Gastrocnemius medialis (tissue), 4 donors: Measurements from ENCODE around the gene SYNJ2.

Source experiments
- POLR2A ChIP-seq, 2 donors: fragments of 450-650 bp; IDR thresholded peaks; one replicate each; pipeline ENCODE4 v1.6.1; 2017; ENCODE audit warnings: antibody characterized with exemption in 2 of 2, mild to moderate bottlenecking in 2 of 2, moderate library complexity in 2 of 2
- TF ChIP-seq, protein P1 (sequence below), 5 experiments: fragments of 450-650 bp in 3 of 5; fragments of 200-600 bp in 2 of 5; sonication (generic) in 2 of 5; IDR thresholded peaks in 4 of 5; conservative IDR thresholded peaks in 1 of 5; 1 replicate in 4 of 5; 2 replicates in 1 of 5; pipeline ENCODE4 v1.5.1; 2016 to 2019; ENCODE audit warnings: antibody characterized with exemption in 5 of 5, mild to moderate bottlenecking in 3 of 5, moderate library complexity in 3 of 5

- TF ChIP-seq, protein P1, sequence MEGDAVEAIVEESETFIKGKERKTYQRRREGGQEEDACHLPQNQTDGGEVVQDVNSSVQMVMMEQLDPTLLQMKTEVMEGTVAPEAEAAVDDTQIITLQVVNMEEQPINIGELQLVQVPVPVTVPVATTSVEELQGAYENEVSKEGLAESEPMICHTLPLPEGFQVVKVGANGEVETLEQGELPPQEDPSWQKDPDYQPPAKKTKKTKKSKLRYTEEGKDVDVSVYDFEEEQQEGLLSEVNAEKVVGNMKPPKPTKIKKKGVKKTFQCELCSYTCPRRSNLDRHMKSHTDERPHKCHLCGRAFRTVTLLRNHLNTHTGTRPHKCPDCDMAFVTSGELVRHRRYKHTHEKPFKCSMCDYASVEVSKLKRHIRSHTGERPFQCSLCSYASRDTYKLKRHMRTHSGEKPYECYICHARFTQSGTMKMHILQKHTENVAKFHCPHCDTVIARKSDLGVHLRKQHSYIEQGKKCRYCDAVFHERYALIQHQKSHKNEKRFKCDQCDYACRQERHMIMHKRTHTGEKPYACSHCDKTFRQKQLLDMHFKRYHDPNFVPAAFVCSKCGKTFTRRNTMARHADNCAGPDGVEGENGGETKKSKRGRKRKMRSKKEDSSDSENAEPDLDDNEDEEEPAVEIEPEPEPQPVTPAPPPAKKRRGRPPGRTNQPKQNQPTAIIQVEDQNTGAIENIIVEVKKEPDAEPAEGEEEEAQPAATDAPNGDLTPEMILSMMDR (IDR thresholded peaks at IDR 0.05 in 4 of 5, conservative IDR thresholded peaks at IDR 0.05 in 1 of 5) = no peak
- no peak for TF ChIP-seq POLR2A (IDR thresholded peaks at IDR 0.05)
These were observed 29.2 kb downstream of the SYNJ2 start for GRCh38 chr6:158010591-158011477.
